HG03457 (cell line): ENCODE results near the gene NBEAL2.
"Not testable (repeated sequence)": the region's sequence is repeated elsewhere in the genome, so short reads cannot be mapped to it uniquely, and the experiment has no call there.

Experiments used
- ATAC-seq: cut with Tn5 transposase; IDR thresholded peaks from one replicate; pipeline ENCODE4 v1.9.1; 2021; ENCODE audit warnings: moderate number of reproducible peaks; ENCODE audit not compliant: unreplicated experiment

The NBEAL2 gene

GRCh38 chr3:47008234-47008796 lies 28.8 kb downstream of the NBEAL2 start:
- ATAC-seq: no peak

- no peak for ATAC-seq
These were observed 29.4 kb downstream of the NBEAL2 start for GRCh38 chr3:47008851-47009224.

- ATAC-seq: peak; percentile 77
These were observed 30.0 kb downstream of the NBEAL2 start for GRCh38 chr3:47009225-47010110.

- no peak for ATAC-seq
These were observed 30.7 kb downstream of the NBEAL2 start for GRCh38 chr3:47010111-47010712.

DNA sequence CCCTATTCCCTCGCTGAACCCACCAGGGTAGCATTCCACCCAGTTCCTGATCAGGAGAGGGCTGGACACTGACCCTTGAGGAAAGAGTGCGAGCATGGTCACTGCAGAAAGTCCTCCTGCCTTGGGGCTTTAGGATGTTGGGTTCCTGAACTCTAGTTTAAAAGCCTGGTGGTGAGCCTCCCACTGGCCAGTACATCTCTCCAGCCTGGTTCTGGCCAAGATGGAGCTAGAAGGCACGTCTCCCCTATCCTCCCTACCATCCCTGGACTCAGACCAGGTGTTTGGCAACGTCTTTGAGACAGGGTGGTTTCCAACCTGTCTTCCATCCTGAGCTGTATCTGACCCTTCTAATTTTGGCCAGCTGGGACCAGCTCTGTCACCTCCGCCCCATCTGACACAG lies 31.4 kb downstream of the NBEAL2 start:
- no peak for ATAC-seq

DNA sequence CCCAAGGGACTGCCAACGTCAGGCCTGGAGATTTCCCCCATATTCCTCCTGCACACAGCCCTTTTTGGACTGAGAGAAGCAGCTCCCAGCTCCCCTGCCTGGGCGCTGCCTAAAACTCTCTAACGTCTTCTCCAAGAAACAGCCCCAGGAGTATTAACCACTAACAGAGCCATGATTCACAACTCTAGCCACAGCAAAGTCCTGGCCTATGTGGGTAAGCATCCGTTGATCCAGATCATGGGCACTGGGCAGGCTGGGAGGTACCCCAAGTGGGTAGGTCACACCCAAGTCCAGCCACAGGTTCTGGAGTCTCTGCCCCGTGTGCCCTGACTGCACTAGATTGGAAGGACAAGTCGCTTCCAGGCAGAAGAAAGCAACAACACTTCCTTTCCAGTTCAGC lies 31.9 kb downstream of the NBEAL2 start:
- no peak for ATAC-seq

GRCh38 chr3:47012342-47013230 lies 33.1 kb downstream of the NBEAL2 start:
- no peak for ATAC-seq

- no peak for ATAC-seq
These were observed 33.8 kb downstream of the NBEAL2 start for GRCh38 chr3:47013231-47013630.

GRCh38 chr3:47014036-47014435 lies 34.6 kb downstream of the NBEAL2 start:
- ATAC-seq: no peak

DNA sequence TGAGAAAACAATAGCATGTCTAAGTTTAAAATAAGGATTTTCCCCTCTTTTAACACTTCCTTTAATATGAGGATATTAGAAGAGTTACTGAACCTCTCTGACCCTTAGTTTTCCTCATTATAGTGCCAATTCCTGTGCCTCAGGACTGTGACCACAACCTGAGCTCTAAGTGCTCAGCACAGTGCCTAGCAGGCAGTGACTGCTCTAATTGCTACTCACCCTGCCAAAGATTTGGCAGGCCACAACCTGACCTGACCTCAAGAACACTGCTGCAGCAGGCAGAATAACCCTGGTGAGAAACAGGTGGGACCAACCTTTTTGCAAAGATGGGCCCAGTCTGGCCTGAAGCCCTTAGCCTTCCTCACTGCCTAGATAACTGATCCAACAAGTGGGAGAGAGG lies 35.7 kb downstream of the NBEAL2 start:
- no peak for ATAC-seq

DNA sequence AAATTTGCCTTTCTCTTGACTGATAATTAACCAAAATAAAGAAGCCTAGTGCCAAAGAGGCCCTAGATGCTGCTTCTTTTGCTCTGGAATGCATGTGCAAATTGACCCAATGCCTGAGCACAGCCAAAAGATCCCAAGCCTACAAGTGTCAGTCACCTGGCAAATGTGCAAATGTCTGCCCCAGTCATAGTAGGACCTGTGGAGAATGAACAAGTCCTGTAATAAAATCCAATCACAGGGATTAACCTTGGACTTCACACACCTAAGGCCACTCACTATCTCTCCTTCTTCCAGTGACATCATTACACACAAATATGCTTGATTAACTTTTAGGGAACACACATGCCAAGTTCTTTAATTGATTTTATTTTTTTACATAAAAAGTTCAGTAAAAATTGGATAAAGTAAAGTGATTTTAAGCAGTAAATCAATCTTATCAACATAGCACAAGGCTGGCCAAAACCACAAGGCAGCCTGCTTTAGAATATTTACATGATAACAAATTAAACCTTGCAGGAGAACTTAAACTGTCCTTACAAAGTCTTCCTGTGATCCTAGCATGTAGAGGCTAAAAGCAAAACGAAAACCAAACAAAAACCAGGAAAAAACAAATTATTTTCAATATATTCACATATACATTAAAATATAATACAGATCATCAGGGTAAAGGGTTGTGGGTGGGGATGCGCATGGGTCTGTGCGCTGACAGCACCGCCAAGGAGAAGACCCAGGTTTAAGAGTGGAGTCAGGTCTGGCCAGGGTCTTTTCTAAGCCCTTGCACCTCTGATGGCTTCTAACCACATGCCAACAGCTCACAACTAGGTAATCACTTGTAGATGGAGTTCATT lies 36.8 kb downstream of the NBEAL2 start:
- ATAC-seq: no peak

DNA sequence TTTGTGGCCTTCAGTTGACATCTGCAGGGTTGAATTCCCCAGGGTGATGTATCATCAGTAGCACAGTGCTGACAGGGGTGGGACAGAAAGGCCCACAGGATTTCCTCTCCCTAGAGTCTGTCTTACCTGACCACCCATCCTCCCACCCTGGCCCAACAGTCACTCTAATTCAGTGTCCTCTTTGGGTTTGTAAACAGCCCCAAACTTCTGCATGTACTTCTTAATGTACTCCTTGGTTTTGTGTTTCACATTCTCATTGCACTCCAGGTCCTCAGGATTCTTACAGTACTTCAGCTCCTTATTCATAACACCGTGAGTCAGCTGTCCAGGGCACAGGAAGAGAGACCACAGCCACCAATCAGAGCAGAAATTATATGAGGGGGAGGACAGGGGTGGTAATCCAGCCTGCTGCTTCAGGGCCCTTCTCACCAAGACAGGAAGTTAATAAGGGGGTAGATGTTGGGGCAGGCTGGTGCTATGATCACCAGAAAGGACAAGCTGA lies 37.5 kb downstream of the NBEAL2 start:
- no peak for ATAC-seq

- ATAC-seq: no peak
These were observed 38.2 kb downstream of the NBEAL2 start for GRCh38 chr3:47017504-47018268.

DNA sequence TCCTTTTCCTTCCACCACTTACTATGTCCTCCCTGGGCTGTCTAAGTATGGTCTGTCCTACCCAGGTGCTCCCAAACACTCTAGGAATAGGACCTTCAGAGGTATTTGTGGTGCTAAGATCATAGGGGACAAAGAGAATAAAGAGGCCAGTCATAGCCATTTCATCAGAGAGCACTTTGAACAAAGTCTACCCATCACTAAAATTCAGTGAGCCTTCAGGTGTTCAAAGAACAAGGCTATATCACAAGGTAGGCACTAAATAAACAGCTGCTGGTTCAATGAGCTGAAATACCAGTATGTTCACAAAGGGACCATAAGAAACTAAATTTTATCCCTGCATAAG lies 38.8 kb downstream of the NBEAL2 start:
- ATAC-seq: no peak

GRCh38 chr3:47019201-47019600 lies 39.7 kb downstream of the NBEAL2 start:
- no peak for ATAC-seq

- no peak for ATAC-seq
These were observed 40.8 kb downstream of the NBEAL2 start for GRCh38 chr3:47020311-47020710.

DNA sequence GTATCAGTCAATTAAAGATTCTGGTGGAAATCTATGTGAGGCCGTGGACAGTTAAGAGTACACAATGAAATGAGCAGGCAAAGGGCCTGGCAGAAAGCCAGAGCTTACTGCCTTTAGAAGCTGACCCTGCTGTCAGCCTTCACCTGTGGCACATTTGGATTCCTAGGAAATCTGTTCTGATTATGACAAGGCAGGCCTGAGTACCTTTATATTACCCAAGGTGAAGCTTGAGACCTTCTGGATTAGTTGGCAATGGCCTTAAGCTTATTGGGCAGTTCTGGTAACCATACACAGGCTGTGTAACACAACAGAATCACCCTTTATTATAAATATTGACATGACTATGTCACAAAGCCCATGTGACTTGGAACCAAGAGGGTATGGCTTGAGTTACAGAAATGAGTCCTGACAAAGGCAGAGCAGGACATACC lies 43.2 kb downstream of the NBEAL2 start:
- ATAC-seq: no peak

GRCh38 chr3:47024932-47025331 lies 45.5 kb downstream of the NBEAL2 start:
- ATAC-seq: no peak

GRCh38 chr3:47026432-47026831 lies 47.0 kb downstream of the NBEAL2 start:
- not testable (repeated sequence) for ATAC-seq
